HT-29 (cell line): ENCODE data around the gene POLR3E. TPM values are rescaled to one million over a fixed set of nuclear protein-coding genes. Genes with fewer than 3 reads are reported as not detected.
"Not testable (repeated sequence)": the region's sequence is repeated elsewhere in the genome, so short reads cannot be mapped to it uniquely, and the experiment has no call there.

ENCODE experiments used
- DNase-seq: peaks from one replicate; pipeline ENCODE4 v3.0.0-alpha.2; 2015; ENCODE audit warnings: low spot score
- total RNA-seq: library from RNA; depleted of rRNA; stranded (reverse); fragments of >200 nt; shearing (Covaris generic); gene quantifications from 2 replicates; pipeline ENCODE4 v1.2.3, GENCODE V29; 2014

The POLR3E gene
- total RNA-seq, 1 experiment from 2014 or later, result 95.4 TPM

DNA sequence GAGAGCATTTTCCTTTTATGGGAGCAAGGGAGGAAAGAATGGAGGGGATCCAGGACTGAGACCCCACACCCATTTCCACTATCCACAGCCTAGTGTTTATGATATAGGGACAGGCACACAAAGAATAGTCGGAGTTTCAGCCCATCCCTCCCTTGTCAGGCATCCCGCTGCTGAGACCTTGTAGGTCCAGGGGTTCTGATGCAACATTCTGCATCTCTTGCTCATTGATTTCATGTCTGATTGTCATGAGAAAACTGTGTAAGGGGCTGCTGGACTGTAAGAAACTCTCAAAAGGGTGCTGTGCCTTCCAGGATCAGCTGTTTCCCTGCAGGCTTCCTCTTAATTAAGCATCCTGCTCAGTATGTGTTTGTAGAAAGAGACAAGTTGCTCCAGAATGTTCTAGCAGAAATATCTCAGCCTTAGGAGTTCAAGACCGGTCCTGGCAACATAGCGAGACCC, 5.3 kb upstream of the POLR3E start:
- no peak for DNase-seq

GRCh38 chr16:22292320-22292719, 4.9 kb upstream of the POLR3E start:
- DNase-seq, result no peak

DNA sequence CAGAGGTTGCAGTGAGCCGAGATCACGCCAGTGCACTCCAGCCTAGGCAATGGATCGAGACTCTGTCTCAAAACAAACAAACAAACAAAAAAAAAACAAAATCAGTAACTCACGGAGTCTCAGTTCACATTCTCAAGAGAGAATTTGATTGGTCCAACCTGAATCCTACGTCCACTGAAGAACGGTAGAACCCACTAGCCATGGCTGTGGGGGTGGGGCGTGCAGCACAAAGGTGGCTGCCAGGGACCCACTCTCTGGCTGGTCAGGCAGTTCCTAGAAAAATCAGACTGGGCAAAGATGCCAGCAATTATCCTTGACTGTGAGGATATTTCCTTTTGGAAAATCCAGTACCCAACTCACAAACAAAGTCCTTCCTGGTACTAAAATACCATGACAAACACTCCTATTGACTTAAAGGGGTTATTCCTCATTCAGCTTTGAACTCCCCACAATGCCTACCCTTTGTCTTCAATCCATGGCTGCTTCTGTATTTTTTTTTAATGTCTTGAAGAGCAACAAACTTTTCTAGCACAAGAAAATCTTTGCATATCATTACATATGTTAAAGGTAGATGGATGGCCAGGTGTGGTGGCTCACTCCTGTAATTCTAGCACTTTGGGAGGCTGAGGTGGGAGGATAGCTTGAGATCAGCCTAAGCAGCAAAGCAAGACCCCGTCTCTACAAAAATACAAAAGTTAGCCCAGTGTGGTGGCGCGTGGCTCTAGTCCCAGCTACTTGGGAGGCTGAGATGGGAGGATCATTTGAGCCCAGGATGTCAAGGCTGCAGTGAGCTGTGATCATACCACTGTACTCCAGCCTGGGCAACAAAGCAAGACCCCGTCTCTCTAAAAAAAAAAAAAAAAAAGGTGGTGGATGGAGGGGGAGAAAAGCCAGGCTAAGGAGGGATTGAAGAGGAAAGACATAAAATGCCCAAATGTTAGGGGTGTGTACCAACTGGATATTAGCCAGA, 3.8 kb upstream of the POLR3E start:
- no peak for DNase-seq

GRCh38 chr16:22296225-22297113, 740 bp upstream of the POLR3E start:
- DNase-seq, result peak; percentile 39

DNA sequence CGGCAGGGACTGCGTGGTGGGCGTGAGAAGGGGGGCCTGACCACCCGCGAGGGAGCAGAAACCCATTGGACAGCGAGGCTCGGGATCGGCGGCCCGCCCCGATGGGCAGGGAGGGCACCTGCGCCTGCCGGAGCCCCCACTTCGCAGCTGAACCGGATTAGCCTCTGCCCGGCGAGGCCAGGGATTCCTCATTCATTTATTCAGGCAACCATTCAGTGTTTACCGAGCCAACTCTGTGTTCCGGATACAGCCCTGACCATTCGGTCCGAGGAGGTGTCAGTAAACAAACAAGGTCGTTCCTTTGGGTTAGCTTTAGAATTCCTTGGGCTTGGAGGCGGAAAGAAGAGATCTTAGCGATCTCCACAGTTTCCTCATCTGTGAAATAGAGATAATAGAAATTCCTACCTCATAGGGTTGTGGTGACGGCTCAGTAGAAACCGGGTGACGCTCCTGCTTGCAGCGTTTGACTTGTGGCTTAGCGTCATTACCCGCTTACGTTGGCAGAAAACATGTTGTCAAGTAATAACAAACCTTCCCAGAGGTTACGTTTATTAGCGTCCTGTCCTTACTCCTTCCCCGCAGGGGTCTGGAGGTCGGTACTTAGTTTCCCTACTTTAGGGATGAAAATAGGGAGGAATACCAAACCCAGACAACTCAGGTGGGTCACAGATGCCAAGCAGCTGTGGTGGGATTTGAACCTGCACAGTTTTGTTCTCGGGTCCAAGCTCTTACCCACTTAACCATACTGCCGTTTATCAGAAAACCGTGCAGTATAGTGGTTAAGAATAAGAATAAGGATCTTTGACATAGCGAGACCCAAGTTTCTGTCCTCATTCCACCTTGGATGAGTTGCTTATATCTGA, 893 bp downstream of the POLR3E start:
- DNase-seq, result peak; percentile 89

DNA sequence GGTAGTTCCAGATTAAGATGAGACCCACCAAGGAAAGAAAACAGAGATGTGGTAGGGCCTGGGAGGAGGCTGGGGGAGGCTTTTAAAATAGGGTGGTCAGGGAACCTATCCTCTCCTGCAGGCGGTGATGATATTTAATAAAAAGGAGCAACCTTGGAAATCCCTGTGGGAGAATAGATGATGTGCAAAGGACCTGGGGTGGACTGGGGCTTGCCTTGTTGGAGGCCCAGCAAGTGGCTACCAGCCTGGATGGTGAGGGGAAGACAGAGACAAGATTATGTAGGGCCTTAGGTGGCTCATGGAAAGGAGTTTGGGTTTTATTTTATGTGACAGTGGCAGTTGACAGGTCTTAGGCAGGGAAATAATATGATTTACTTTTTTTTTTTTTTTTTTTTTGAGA, 1.8 kb downstream of the POLR3E start:
- DNase-seq, result no peak

GRCh38 chr16:22300427-22301071, 3.3 kb downstream of the POLR3E start:
- DNase-seq, result peak; percentile 65

GRCh38 chr16:22301423-22301822, 4.2 kb downstream of the POLR3E start:
- not testable (repeated sequence) for DNase-seq

DNA sequence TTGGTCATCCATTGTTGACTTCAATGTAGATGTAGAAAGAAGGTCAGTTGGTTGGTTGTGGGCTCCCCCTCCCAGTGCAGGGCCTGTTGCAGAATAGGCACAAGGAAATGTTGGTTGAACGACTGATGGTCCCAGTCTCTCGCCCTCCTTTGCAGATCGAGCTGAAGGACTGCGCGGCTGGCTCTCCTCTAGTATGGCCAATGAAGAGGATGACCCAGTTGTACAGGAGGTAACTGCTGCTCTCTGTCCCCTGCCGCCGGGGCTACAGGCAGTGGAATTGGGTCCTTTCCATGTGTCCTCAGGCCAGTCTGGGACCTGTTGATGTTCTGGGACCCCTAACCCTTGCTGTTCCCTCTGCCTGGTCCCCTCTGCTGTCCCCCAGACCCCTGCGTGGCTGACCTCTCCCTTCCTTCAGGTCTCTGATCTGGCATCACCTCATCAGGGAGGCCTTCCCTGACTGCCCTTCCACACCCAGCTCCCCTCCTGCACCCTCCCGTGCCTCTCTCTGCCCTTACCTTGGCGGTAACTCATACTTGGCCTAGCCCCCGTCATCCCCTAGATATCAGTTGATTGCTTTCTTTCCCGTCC, 5.7 kb downstream of the POLR3E start:
- no peak for DNase-seq

GRCh38 chr16:22304411-22304810, 7.2 kb downstream of the POLR3E start:
- DNase-seq, result no peak

GRCh38 chr16:22306788-22307187, 9.6 kb downstream of the POLR3E start:
- no peak for DNase-seq

DNA sequence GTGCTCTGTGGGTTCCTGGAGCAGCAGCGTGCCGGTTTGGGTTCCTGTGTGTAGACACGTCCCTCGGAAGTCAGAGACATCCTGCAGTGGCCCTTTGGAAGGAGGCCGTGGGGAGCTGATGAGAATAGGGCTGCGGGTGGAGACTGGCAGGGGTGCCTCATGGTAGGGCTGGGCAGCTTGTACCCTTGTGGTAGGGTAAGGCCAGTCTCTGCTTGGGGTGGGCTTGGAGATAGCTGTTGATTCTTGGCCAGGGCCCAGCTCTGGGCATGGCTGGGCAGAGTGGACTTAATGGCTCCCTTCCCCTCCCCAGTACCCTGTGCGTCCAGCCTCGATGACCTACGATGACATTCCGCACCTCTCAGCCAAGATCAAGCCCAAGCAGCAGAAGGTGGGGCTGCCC, 10.6 kb downstream of the POLR3E start:
- no peak for DNase-seq

- no peak for DNase-seq
These were observed 11.8 kb downstream of the POLR3E start for GRCh38 chr16:22308824-22309520.

DNA sequence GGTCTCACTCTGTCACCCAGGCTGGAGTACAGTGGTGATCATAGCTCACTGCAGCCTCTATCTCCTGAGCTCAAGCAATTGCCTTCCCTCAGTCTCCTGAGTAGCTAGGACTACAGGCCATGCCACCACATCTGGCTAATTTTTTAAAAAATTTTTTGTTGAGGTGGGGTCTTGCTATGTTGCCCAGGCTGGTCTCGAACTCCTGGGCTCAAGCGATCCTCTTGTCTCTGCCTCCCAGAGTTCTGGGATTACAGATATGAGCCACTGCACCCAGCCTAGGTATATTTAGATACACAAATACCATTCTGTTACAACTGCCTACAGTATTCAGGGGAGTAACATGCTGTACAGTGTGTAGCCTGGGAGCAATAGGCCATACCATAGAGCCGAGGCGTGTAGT, 14.3 kb downstream of the POLR3E start:
- no peak for DNase-seq

DNA sequence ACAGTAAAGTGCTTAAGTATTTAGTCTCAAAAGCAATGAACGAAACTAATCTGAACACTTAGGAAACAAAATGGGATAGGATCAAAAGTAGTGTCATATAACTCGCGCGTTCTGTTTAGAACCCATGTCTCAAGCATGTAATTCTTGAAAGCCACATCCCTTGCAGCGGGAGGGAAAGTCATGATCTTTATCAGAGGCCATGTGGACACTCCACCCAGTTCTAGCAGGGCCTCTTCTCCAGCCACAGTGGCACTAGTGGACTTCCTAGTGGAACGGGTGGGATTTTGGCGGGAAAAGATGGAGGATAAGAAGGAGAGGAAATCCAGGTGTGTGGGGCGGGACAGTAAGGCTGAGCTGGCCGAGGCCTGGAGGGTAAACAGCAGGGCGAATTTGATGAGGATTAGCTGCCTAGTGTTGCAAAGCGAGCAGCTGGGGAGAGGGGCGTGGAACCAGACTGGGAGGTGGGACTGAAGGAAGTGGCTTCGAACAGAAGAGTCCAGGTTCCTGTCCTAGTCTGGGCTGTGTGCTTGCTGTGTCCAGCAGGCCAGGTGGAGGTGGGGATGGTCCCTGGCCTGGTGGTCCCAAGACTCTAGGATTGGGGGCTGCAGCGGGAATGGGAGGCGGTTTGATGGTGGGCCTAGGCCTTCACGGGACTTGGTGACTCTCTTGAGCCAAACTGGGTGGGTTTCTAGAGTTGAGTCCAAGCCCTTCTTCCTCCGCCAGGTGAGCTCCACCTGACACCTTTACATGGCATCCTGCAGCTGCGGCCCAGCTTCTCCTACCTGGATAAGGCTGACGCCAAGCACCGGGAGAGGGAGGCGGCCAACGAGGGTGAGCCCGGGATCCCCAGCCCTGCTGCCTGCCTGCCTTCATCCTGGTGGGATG, 15.9 kb downstream of the POLR3E start:
- DNase-seq, result no peak

DNA sequence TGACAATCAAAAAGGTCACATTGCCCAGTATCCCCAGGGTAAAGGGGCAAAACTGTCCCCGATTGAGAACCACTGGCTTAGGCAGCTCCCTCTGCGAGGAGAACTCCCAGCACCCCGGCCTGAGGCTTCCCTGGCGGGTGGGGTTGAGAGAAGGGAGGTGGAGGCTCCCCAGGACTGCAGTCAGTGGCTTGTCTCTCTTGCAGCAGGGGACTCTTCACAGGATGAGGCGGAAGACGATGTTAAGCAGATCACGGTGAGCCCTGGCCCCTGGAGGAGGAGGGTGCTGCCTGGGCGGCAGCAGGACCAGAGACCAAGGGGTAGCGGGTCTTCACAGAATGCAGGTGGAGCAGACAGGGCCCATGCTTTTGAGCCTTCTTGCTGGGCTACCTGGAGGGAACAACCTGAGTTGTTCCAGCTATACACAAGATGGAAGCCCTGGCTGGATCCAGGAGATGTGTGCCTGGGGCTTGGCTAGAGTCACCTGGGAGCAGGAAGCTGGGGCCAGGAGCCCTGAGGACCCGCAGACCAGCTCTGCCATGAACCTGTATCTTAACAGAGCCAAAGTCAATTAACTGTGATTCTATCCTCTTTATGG, 16.8 kb downstream of the POLR3E start:
- no peak for DNase-seq

DNA sequence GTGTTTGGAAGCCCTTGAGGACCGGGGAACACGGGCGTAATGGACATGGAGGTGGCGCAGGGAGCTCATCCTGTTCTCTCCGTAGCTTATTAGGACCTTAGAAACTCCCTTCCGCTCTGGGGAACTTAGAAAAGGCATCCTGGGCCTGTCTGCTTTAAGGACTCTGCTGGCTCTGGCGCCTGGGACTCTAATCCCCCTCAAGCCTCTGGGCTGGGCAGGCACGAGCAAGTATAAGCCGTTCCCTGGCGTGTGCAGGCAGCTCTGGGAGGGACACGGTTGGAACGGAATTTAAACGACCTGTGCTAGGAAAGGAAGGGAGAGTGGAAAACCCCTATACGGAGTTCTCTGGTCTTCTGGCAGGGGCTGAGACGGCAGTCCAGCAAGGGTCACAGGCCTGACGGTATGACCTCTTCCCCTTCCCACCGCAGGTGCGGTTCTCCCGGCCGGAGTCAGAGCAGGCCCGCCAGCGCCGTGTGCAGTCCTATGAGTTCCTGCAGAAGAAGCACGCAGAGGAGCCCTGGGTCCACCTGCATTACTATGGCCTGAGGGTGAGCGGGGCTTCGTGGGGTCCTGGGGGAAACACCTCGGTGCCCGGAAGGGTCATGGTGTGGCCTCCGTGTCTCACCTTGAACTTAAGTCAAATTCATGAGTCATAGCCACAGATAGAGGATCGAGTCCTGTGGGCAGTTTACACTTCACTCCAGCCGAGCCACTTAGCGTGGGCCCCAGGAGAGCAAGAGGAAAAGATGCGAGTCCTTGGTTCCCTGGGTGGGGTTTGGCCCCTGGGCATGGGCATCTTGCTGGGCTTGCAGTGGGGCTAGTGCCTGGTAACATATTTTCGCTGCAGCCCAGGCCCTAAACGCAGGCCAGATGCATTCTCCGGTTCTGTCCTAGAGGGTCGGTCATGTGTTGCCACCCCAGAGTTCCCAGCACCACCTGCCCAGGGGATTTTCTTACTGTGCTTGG, 17.7 kb downstream of the POLR3E start:
- DNase-seq, result no peak
